Ishikawa (cell line): ENCODE measurements around the gene ISCA2.

Experiments
- CEBPB ChIP-seq: IDR thresholded peaks from 2 replicates; pipeline ENCODE4 v1.6.1; 2012
- CREB1 ChIP-seq: IDR thresholded peaks from 2 replicates; pipeline ENCODE4 v1.6.1; 2012; ENCODE audit warnings: low read depth
- EGR1 ChIP-seq: IDR thresholded peaks from 2 replicates; pipeline ENCODE4 v1.6.1; 2012
- EP300 ChIP-seq: IDR thresholded peaks from 2 replicates; pipeline ENCODE4 v1.6.1; 2012; ENCODE audit warnings: borderline replicate concordance
- FOXM1 ChIP-seq: IDR thresholded peaks from 2 replicates; pipeline ENCODE4 v1.6.1; 2012; ENCODE audit warnings: low read depth, borderline replicate concordance
- MAX ChIP-seq: IDR thresholded peaks from 2 replicates; pipeline ENCODE4 v1.6.1; 2012
- NFIC ChIP-seq: IDR thresholded peaks from 2 replicates; pipeline ENCODE4 v1.6.1; 2012
- RAD21 ChIP-seq: IDR thresholded peaks from 2 replicates; pipeline ENCODE4 v1.6.1; 2012; ENCODE audit warnings: low read depth
- REST ChIP-seq: IDR thresholded peaks from 2 replicates; pipeline ENCODE4 v1.6.1; 2012; ENCODE audit warnings: low read depth, mild to moderate bottlenecking
- TAF1 ChIP-seq: IDR thresholded peaks from 2 replicates; pipeline ENCODE4 v1.6.1; 2012; ENCODE audit warnings: low read depth, mild to moderate bottlenecking
- TCF12 ChIP-seq: IDR thresholded peaks from 2 replicates; pipeline ENCODE4 v1.6.1; 2012; ENCODE audit warnings: low read depth
- TEAD4 ChIP-seq: IDR thresholded peaks from 2 replicates; pipeline ENCODE4 v1.6.1; 2012
- YY1 ChIP-seq: IDR thresholded peaks from 2 replicates; pipeline ENCODE4 v1.6.1; 2012; ENCODE audit warnings: low read depth
- ZBTB7A ChIP-seq: IDR thresholded peaks from 2 replicates; pipeline ENCODE4 v1.6.1; 2012; ENCODE audit warnings: low read depth
- TF ChIP-seq, protein P1 (sequence below): IDR thresholded peaks from 2 replicates; pipeline ENCODE4 v1.6.1; 2012

Gene ISCA2

DNA sequence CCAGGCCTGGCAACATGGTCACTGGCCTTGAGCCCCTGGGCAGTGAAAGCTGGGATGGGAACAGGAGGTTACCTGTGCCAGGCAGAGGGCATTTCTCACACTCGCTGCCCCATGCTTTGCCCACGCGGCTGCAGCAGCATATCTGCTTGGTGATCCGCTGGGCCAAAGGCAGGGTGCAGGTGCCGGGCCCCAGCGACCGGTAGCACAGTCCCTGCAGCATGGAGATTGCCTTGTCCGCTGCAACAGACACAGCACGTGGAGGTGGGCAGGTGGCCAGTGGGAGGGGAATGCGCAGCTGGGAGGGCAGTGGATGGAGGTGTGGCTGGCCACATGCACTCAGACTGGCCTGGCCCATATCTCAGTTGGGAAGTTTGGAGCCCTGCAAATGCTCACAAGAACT lies 35.3 kb downstream of the ISCA2 start:
- TF ChIP-seq NFIC (no peak), YY1 (no peak), TEAD4 (no peak), RAD21 (no peak), EP300 (no peak), TAF1 (no peak)

- TF ChIP-seq YY1 (no peak), ZBTB7A (no peak), RAD21 (no peak), EGR1 (no peak), CEBPB (no peak), MAX (no peak), TAF1 (no peak), TCF12 (no peak), EP300 (no peak), CREB1 (no peak), NFIC (no peak), FOXM1 (no peak), REST (no peak), TEAD4 (no peak)
- TF ChIP-seq, protein P1, sequence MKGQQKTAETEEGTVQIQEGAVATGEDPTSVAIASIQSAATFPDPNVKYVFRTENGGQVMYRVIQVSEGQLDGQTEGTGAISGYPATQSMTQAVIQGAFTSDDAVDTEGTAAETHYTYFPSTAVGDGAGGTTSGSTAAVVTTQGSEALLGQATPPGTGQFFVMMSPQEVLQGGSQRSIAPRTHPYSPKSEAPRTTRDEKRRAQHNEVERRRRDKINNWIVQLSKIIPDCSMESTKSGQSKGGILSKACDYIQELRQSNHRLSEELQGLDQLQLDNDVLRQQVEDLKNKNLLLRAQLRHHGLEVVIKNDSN, result no peak
Measured at GRCh38 chr14:74531006-74531405, 37.4 kb downstream of the ISCA2 start.

DNA sequence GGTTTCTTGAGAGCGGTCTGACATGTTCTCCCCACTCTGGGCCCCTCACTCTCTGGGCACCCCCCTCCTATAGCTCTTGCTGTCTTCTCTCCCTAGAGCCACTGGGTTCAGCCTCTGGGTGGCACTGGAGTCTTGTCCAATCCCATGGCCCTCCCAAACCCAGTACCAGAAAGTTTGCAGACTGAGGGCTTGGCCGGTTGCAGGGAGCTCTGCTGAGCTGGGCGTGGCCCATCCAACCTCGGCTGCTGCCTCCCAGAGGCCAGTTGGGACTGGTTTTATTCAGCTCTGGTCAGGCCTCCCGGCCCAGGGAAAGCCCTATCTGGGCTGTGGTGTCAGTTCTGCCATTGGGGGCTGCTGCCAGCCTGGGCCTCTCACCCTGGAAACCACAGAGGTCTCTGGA lies 37.9 kb downstream of the ISCA2 start:
- TF ChIP-seq RAD21 (peak; percentile 40; the same call in 1 of the 2 replicates), NFIC (no peak)

- TF ChIP-seq RAD21 (no peak), REST (no peak), ZBTB7A (no peak), NFIC (no peak), CEBPB (no peak), CREB1 (no peak), TEAD4 (no peak), EP300 (no peak), MAX (no peak), EGR1 (no peak), TAF1 (no peak), YY1 (no peak)
- TF ChIP-seq, protein P1, result no peak
Measured at GRCh38 chr14:74532246-74532645, 38.7 kb downstream of the ISCA2 start.

DNA sequence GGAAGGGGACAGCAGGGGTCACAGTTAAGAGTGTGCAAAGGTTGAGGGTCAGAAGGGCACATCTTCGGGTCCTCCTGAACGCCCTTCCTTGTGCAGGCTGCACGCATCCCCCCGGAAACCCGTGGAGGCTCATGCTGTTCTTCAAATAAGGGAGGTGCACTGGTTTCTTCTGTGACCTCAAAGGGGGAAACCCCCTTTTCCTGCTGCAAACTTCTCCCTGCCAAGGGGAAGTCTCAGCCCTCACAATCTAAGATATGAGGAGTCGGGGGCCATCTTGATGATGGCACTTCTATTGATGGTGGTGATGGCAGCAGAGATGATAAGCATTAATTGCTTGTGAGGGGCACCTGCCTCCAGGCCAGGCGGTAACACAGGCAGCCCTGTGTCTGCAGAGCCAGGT lies 40.0 kb downstream of the ISCA2 start:
- TF ChIP-seq EGR1, result no peak
- TF ChIP-seq RAD21, result no peak
- TF ChIP-seq CEBPB, result no peak
- no peak for TF ChIP-seq REST
- no peak for TF ChIP-seq NFIC
- TF ChIP-seq TEAD4, result no peak
- no peak for TF ChIP-seq MAX
